HFFc6 (cell line): ENCODE measurements around the gene AQP1. TPM values are rescaled to one million over a fixed set of nuclear protein-coding genes. Genes with fewer than 3 reads are reported as not detected.

Source experiments
- DNase-seq: peaks from one replicate; pipeline ENCODE4 v3.0.0-alpha.2; 2018
- H3K27ac Mint-ChIP-seq: 2 replicates; pipeline ENCODE4 v1.8.0; 2020; ENCODE audit warnings: mild to moderate bottlenecking, mixed read lengths
- H3K27me3 Mint-ChIP-seq: 2 replicates; pipeline ENCODE4 v1.8.0; 2021; ENCODE audit warnings: mild to moderate bottlenecking, moderate library complexity, mixed read lengths; ENCODE audit not compliant: insufficient read depth
- H3K36me3 Mint-ChIP-seq: 2 replicates; pipeline ENCODE4 v1.8.0; 2021; ENCODE audit warnings: low read depth, mixed read lengths
- H3K4me1 Mint-ChIP-seq: 2 replicates; pipeline ENCODE4 v1.8.0; 2020; ENCODE audit warnings: low read depth, mixed read lengths
- H3K4me3 Mint-ChIP-seq: 2 replicates; pipeline ENCODE4 v1.8.0; 2020; ENCODE audit warnings: mild to moderate bottlenecking, moderate library complexity, mixed read lengths
- H3K9me3 Mint-ChIP-seq: 2 replicates; pipeline ENCODE4 v1.8.0; 2020; ENCODE audit warnings: mild to moderate bottlenecking, mixed read lengths
- CTCF ChIP-seq: fragments of 200-600 bp; sonication (generic); IDR thresholded peaks from 2 replicates; pipeline ENCODE4 v1.5.0; 2021; ENCODE audit warnings: antibody characterized with exemption, mild to moderate bottlenecking
- total RNA-seq, 6 experiments: library from RNA; stranded (reverse); fragmentation: NEBNext Ultra II Directional; extraction: Animal tissue kit (Norgen Biotek cat#: 25700); gene quantifications; 2 replicates in 1 of 6; 3 replicates in 5 of 6; pipeline ENCODE4 v1.2.3, GENCODE V29; 2021

Gene AQP1
- total RNA-seq, 6 experiments from 2014 or later: 0.40 to 0.94 (median 0.57) TPM

- no peak for DNase-seq
- no peaks in the 10 kb centered on the region for H3K9me3 Mint-ChIP-seq
- H3K27ac Mint-ChIP-seq: no peak overlapping the region
- no peak overlapping the region for H3K4me3 Mint-ChIP-seq
- peaks cover 19% of the 10 kb centered on the region for H3K27me3 Mint-ChIP-seq
- no peak for TF ChIP-seq CTCF
- peaks cover 15% of the 10 kb centered on the region for H3K4me1 Mint-ChIP-seq
- no peaks in the 10 kb centered on the region for H3K36me3 Mint-ChIP-seq
Measured at GRCh38 chr7:30902466-30902865, 9.2 kb upstream of the AQP1 start.

- H3K9me3 Mint-ChIP-seq: no peaks in the 10 kb centered on the region
- H3K27ac Mint-ChIP-seq: no peak overlapping the region
- peaks cover 14% of the 10 kb centered on the region for H3K27me3 Mint-ChIP-seq
- DNase-seq: no peak
- H3K4me3 Mint-ChIP-seq: no peak overlapping the region
- no peak for TF ChIP-seq CTCF
- H3K36me3 Mint-ChIP-seq: no peaks in the 10 kb centered on the region
- peaks cover 15% of the 10 kb centered on the region for H3K4me1 Mint-ChIP-seq
Measured at GRCh38 chr7:30903146-30903545, 8.5 kb upstream of the AQP1 start.

- Mint-ChIP-seq H3K36me3 (no peaks in the 10 kb centered on the region), H3K4me3 (no peak overlapping the region), H3K27me3 (peaks cover 7% of the 10 kb centered on the region), H3K4me1 (peaks cover 15% of the 10 kb centered on the region), H3K27ac (no peak overlapping the region), H3K9me3 (no peaks in the 10 kb centered on the region)
- DNase-seq: no peak
- no peak for TF ChIP-seq CTCF
Measured at GRCh38 chr7:30904561-30904960, 7.1 kb upstream of the AQP1 start.

GRCh38 chr7:30905078-30906012 is 6.3 kb upstream of the AQP1 start:
- no peak for TF ChIP-seq CTCF
- no peak overlapping the region for H3K27ac Mint-ChIP-seq
- H3K4me1 Mint-ChIP-seq: peaks cover 15% of the 10 kb centered on the region
- no peaks in the 10 kb centered on the region for H3K36me3 Mint-ChIP-seq
- DNase-seq: no peak
- peaks cover 6% of the 10 kb centered on the region for H3K27me3 Mint-ChIP-seq
- H3K4me3 Mint-ChIP-seq: no peak overlapping the region
- no peaks in the 10 kb centered on the region for H3K9me3 Mint-ChIP-seq

GRCh38 chr7:30906014-30906413 is 5.6 kb upstream of the AQP1 start:
- DNase-seq: no peak
- H3K36me3 Mint-ChIP-seq: no peaks in the 10 kb centered on the region
- no peak overlapping the region for H3K4me3 Mint-ChIP-seq
- peaks cover 8% of the 10 kb centered on the region for H3K27me3 Mint-ChIP-seq
- no peaks in the 10 kb centered on the region for H3K9me3 Mint-ChIP-seq
- H3K4me1 Mint-ChIP-seq: peaks cover 15% of the 10 kb centered on the region
- no peak for TF ChIP-seq CTCF
- H3K27ac Mint-ChIP-seq: no peak overlapping the region
